ENCODE results near the gene ZNF569. TPM values are rescaled to one million over a fixed set of nuclear protein-coding genes. Genes with fewer than 3 reads are reported as not detected.

The ZNF569 gene
- total and polyA plus RNA-seq, 2 of the 4 experiments (the other 2 are of a cell fraction), result 1.8 to 5.9 TPM

DNA sequence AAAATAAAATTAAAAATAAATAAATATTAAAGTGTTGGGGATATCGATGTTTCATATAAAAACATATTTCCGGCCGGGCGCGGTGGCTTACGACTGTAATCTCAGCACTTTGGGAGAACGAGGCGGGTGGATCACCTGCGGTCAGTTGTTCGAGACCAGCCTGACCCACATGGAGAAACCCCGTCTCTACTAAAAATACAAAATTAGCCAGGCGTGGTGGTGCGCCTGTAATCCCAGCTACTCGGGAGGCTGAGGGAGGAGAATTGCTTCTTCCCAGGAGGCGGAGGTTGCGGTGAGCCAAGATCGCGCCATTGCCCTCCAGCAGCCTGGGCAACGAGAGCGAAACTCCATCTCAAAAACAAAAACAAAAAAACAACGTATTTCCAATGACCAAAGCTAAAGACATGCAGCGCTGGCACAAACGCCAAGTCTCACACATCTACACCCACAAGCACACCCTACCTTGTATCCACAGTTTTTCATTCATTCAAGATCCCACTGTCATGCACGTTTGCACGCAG is 907 bp downstream of the ZNF569 start:
- intact Hi-C loops (cut with micrococcal nuclease), result loop anchor here (5.0 to 10.0 kb wide), 4 partner anchors 134 to 494 kb away; partner anchors contain the start of gene ZFP30
- CTCF ChIA-PET, result no interaction called here
- peak overlapping the region; percentile 14; the same call in 1 of the 2 replicates for H4K5ac ChIP-seq (ENCODE audit: low read depth, low read length)

More for the DNA sequence above, 907 bp downstream of the ZNF569 start:
- no peaks in the 10 kb centered on the region for H3K9me1 ChIP-seq (ENCODE audit: insufficient read depth, low read length)
- POLR2A ChIA-PET (ENCODE audit: unreplicated experiment), result no interaction called here
- H2BK20ac ChIP-seq (ENCODE audit: low read depth, low read length), result no peak overlapping the region
- ATAC-seq (ENCODE audit: low read depth) (no peak), DNase-seq (no peak)
- peak overlapping the region; percentile 71 for H3K14ac ChIP-seq (replicated peaks; ENCODE audit: low read depth, low read length)
- peaks cover 2% of the 10 kb centered on the region; the same call in 1 of the 2 replicates for H3K4me1 ChIP-seq (ENCODE audit: control insufficient read depth, insufficient read depth, low read length)
- H2BK15ac ChIP-seq (ENCODE audit: low read depth, low read length), result no peak overlapping the region
- peak overlapping the region; percentile 88 for H3K23ac ChIP-seq (ENCODE audit: low read depth, low read length)
- H2AK5ac ChIP-seq (ENCODE audit: low read depth, low read length), result no peak overlapping the region
- 0 out of 2 replicates have a peak overlapping the region, but pooled peaks have one; percentile 35 for H3K56ac ChIP-seq (ENCODE audit: extremely low read depth, insufficient read depth, low read length)
- WGBS, 2 experiments (ENCODE audit: extremely low coverage in 2 of 2, insufficient read length in 1 of 2), result 28% methylated on average over 14 of the region's 25 CpGs; no CpG with 5 or more reads in 1 of the 2 experiments
- in situ Hi-C loops (cut with MboI; ENCODE audit: low sequenced_read_pairs) (no loop called here), dilution Hi-C loops (cut with HindIII; ENCODE audit: low sequenced_read_pairs, unreplicated experiment) (no loop called here)
- H3K36me3 ChIP-seq (ENCODE audit: control insufficient read depth, insufficient read depth, low read length), result peaks cover 5% of the 10 kb centered on the region
- peak overlapping the region; percentile 82; the same call in 1 of the 2 replicates for H3K27ac ChIP-seq (ENCODE audit: insufficient read depth, low read length)
- H3K4me3 ChIP-seq (ENCODE audit: insufficient read depth, low read depth, low read length), result peak overlapping the region; percentile 81
- peak overlapping the region; percentile 88 for H3K9ac ChIP-seq (ENCODE audit: low read depth, low read length)
- BruUV-seq (replicated peaks), result no TSS peak
- peak overlapping the region; percentile 67 to 82; a peak in 3 of 4 replicates for H4K8ac ChIP-seq (ENCODE audit: low read depth in 2 of 2, low read length in 2 of 2)
- H4K91ac ChIP-seq (ENCODE audit: insufficient read depth, low read depth, low read length), result no peak overlapping the region
- peak overlapping the region; percentile 84 for H2BK5ac ChIP-seq (ENCODE audit: low read depth, low read length, poor library complexity, severe bottlenecking)
- H3K18ac ChIP-seq (ENCODE audit: low read depth, low read length), result 0 out of 2 replicates have a peak overlapping the region, but pooled peaks have one; percentile 0
- no peaks in the 10 kb centered on the region for H4K20me1 ChIP-seq (ENCODE audit: insufficient read depth, low read length)
- peaks cover 1% of the 10 kb centered on the region for H3K9me3 ChIP-seq (ENCODE audit: control insufficient read depth, insufficient read depth, low read length)
- TF ChIP-seq BHLHE40 (IDR thresholded peaks at IDR 0.05; ENCODE audit: low read depth, low read length) (no peak), FOS (IDR thresholded peaks at IDR 0.05; ENCODE audit: low read depth, low read length) (no peak), RAD21 (IDR thresholded peaks at IDR 0.05; ENCODE audit: low read length) (no peak), NFE2L2 (IDR thresholded peaks at IDR 0.05; ENCODE audit: low read depth, low read length) (no peak), MAZ (IDR thresholded peaks at IDR 0.05; ENCODE audit: borderline replicate concordance, low read depth, low read length) (no peak), RCOR1 (IDR thresholded peaks at IDR 0.05; ENCODE audit: insufficient replicate concordance, low read length) (no peak), POLR2A (IDR thresholded peaks at IDR 0.05; ENCODE audit: low read depth, low read length) (no peak), CEBPB (IDR thresholded peaks at IDR 0.05; ENCODE audit: low read depth, low read length) (no peak), RFX5 (IDR thresholded peaks at IDR 0.05; ENCODE audit: low read depth, low read length) (no peak), MXI1 (IDR thresholded peaks at IDR 0.05; ENCODE audit: borderline replicate concordance, low read depth, low read length) (no peak), SMC3 (IDR thresholded peaks at IDR 0.05; ENCODE audit: low read depth, low read length) (no peak), MAFK (IDR thresholded peaks at IDR 0.05; ENCODE audit: low read depth, low read length) (no peak), CHD1 (IDR thresholded peaks at IDR 0.05; ENCODE audit: low read depth, low read length) (no peak)
- TF ChIP-seq, protein P1, sequence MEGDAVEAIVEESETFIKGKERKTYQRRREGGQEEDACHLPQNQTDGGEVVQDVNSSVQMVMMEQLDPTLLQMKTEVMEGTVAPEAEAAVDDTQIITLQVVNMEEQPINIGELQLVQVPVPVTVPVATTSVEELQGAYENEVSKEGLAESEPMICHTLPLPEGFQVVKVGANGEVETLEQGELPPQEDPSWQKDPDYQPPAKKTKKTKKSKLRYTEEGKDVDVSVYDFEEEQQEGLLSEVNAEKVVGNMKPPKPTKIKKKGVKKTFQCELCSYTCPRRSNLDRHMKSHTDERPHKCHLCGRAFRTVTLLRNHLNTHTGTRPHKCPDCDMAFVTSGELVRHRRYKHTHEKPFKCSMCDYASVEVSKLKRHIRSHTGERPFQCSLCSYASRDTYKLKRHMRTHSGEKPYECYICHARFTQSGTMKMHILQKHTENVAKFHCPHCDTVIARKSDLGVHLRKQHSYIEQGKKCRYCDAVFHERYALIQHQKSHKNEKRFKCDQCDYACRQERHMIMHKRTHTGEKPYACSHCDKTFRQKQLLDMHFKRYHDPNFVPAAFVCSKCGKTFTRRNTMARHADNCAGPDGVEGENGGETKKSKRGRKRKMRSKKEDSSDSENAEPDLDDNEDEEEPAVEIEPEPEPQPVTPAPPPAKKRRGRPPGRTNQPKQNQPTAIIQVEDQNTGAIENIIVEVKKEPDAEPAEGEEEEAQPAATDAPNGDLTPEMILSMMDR (conservative IDR thresholded peaks at IDR 0.05; ENCODE audit: low read depth, low read length), result no peak
- TF ChIP-seq, protein P2, sequence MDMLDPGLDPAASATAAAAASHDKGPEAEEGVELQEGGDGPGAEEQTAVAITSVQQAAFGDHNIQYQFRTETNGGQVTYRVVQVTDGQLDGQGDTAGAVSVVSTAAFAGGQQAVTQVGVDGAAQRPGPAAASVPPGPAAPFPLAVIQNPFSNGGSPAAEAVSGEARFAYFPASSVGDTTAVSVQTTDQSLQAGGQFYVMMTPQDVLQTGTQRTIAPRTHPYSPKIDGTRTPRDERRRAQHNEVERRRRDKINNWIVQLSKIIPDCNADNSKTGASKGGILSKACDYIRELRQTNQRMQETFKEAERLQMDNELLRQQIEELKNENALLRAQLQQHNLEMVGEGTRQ (IDR thresholded peaks at IDR 0.05; ENCODE audit: low read depth, low read length), result no peak
- TF ChIP-seq, protein P3, sequence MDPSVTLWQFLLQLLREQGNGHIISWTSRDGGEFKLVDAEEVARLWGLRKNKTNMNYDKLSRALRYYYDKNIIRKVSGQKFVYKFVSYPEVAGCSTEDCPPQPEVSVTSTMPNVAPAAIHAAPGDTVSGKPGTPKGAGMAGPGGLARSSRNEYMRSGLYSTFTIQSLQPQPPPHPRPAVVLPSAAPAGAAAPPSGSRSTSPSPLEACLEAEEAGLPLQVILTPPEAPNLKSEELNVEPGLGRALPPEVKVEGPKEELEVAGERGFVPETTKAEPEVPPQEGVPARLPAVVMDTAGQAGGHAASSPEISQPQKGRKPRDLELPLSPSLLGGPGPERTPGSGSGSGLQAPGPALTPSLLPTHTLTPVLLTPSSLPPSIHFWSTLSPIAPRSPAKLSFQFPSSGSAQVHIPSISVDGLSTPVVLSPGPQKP (IDR thresholded peaks at IDR 0.05; ENCODE audit: borderline replicate concordance, low read depth, low read length), result no peak
- peak overlapping the region; percentile 99 for H3K4me2 ChIP-seq (ENCODE audit: low read depth, low read length)
- H2AFZ ChIP-seq (replicated peaks; ENCODE audit: low read length, poor library complexity), result peak overlapping the region; percentile 100
- H3K27me3 ChIP-seq (ENCODE audit: control insufficient read depth, insufficient read depth, low read length), result no peaks in the 10 kb centered on the region
- H3K79me1 ChIP-seq (ENCODE audit: low read depth in 1 of 2, low read length in 2 of 2), result peaks cover 0 to 25% of the 10 kb centered on the region in 2 experiments; a peak in 2 of 4 replicates
- H2BK120ac ChIP-seq (ENCODE audit: low read depth, low read length), result no peak overlapping the region
- H2AK9ac ChIP-seq (replicated peaks; ENCODE audit: low read depth, low read length, poor library complexity), result peak overlapping the region; percentile 85
- H3K4ac ChIP-seq (ENCODE audit: low read depth, low read length), result peak overlapping the region; percentile 7

Data from IMR-90 (cell line).